DOHH2 (cell line): ENCODE results near the gene CABP1.
"Not testable (repeated sequence)": the region's sequence is repeated elsewhere in the genome, so short reads cannot be mapped to it uniquely, and the experiment has no call there.

Experiments
- H3F3A ChIP-seq: fragments of 200-600 bp; sonication (generic), shearing (Covaris generic); 2 replicates; pipeline ENCODE4 v1.6.0; 2016; ENCODE audit warnings: antibody characterized with exemption, mild to moderate bottlenecking; ENCODE audit not compliant: control insufficient read depth, insufficient read depth
- H3K27ac ChIP-seq: fragments of 200-600 bp; sonication (generic); 2 replicates; pipeline ENCODE4 v1.5.1; 2014; ENCODE audit warnings: low read depth, mild to moderate bottlenecking, low read length, moderate library complexity
- H3K27me3 ChIP-seq: fragments of 200-600 bp; sonication (generic); 2 replicates; pipeline ENCODE4 v1.6.1; 2014; ENCODE audit warnings: mild to moderate bottlenecking, low read length, mixed read lengths; ENCODE audit not compliant: control insufficient read depth
- H3K36me3 ChIP-seq: fragments of 200-600 bp; sonication (generic); 2 replicates; pipeline ENCODE4 v1.6.1; 2014; ENCODE audit warnings: mild to moderate bottlenecking, low read length, moderate library complexity, mixed read lengths; ENCODE audit not compliant: control insufficient read depth
- H3K4me1 ChIP-seq: fragments of 200-600 bp; sonication (generic); 2 replicates; pipeline ENCODE4 v1.6.1; 2014; ENCODE audit warnings: mild to moderate bottlenecking, low read length, mixed read lengths; ENCODE audit not compliant: control insufficient read depth
- H3K4me2 ChIP-seq: fragments of 200-600 bp; sonication (generic); 2 replicates; pipeline ENCODE4 v1.6.0; 2014; ENCODE audit warnings: mild to moderate bottlenecking, low read length, moderate library complexity
- H3K4me3 ChIP-seq: fragments of 200-600 bp; sonication (generic); 2 replicates; pipeline ENCODE4 v1.5.1; 2014; ENCODE audit warnings: mild to moderate bottlenecking, low read length, mixed read lengths
- H3K79me2 ChIP-seq: fragments of 200-600 bp; sonication (generic); 2 replicates; pipeline ENCODE4 v1.6.1; 2014; ENCODE audit warnings: mild to moderate bottlenecking, low read length, mixed read lengths; ENCODE audit not compliant: control insufficient read depth
- H3K9me2 ChIP-seq: fragments of 200-600 bp; sonication (generic); replicated peaks from 2 replicates; pipeline ENCODE4 v1.6.1; 2014; ENCODE audit warnings: mild to moderate bottlenecking, low read length, mixed read lengths; ENCODE audit not compliant: control insufficient read depth
- H3K9me3 ChIP-seq: fragments of 200-600 bp; sonication (generic); 2 replicates; pipeline ENCODE4 v1.6.1; 2014; ENCODE audit warnings: antibody characterized with exemption, low read length, mixed read lengths; ENCODE audit not compliant: control insufficient read depth, insufficient read depth
- H4K20me1 ChIP-seq: fragments of 200-600 bp; sonication (generic); 2 replicates; pipeline ENCODE4 v1.6.0; 2014; ENCODE audit warnings: low read depth, mild to moderate bottlenecking, antibody characterized with exemption, low read length, moderate library complexity; ENCODE audit not compliant: control insufficient read depth, insufficient read depth
- CTCF ChIP-seq: fragments of 200-600 bp; sonication (generic); IDR thresholded peaks from one replicate; pipeline ENCODE4 v1.5.1; 2014; ENCODE audit warnings: antibody characterized with exemption, mild to moderate bottlenecking, low read depth, low read length; ENCODE audit not compliant: poor library complexity, severe bottlenecking
- EZH2phosphoT487 ChIP-seq: fragments of 200-600 bp; sonication (generic); IDR thresholded peaks from 2 replicates; pipeline ENCODE4 v1.6.1; 2017; ENCODE audit warnings: borderline replicate concordance, mild to moderate bottlenecking, antibody characterized with exemption, low read length, moderate library complexity, mixed read lengths

CABP1 gene

GRCh38 chr12:120668091-120668867 lies 27.9 kb downstream of the CABP1 start:
- Histone ChIP-seq H4K20me1 (no peaks in the 10 kb centered on the region), H3K36me3 (no peaks in the 10 kb centered on the region), H3F3A (no peaks in the 10 kb centered on the region), H3K9me3 (no peaks in the 10 kb centered on the region), H3K27ac (no peak overlapping the region), H3K4me3 (no peak overlapping the region), H3K4me2 (no peak overlapping the region), H3K4me1 (peaks cover 19% of the 10 kb centered on the region), H3K27me3 (0 out of 2 replicates have a peak, but pooled peaks cover 5% of the 10 kb centered on the region), H3K79me2 (no peaks in the 10 kb centered on the region), H3K9me2 (no peaks in the 10 kb centered on the region)
- TF ChIP-seq CTCF (no peak), EZH2phosphoT487 (no peak)

- no peaks in the 10 kb centered on the region for H4K20me1 ChIP-seq
- H3K9me2 ChIP-seq, result no peaks in the 10 kb centered on the region
- no peak overlapping the region for H3K27ac ChIP-seq
- H3K4me3 ChIP-seq, result no peak overlapping the region
- H3K4me2 ChIP-seq, result peak overlapping the region; percentile 16; the same call in 1 of the 2 replicates
- no peaks in the 10 kb centered on the region for H3K36me3 ChIP-seq
- H3F3A ChIP-seq, result no peaks in the 10 kb centered on the region
- no peaks in the 10 kb centered on the region for H3K9me3 ChIP-seq
- no peaks in the 10 kb centered on the region for H3K79me2 ChIP-seq
- peaks cover 11% of the 10 kb centered on the region; the same call in 1 of the 2 replicates for H3K27me3 ChIP-seq
- H3K4me1 ChIP-seq, result peaks cover 19% of the 10 kb centered on the region
- TF ChIP-seq CTCF (no peak), EZH2phosphoT487 (no peak)
These were observed 28.7 kb downstream of the CABP1 start for GRCh38 chr12:120668868-120669840.

GRCh38 chr12:120670237-120670636 lies 29.8 kb downstream of the CABP1 start:
- Histone ChIP-seq H3K27me3 (peaks cover 14% of the 10 kb centered on the region; the same call in 1 of the 2 replicates), H3K4me1 (peaks cover 21% of the 10 kb centered on the region)
- not testable (repeated sequence) for H4K20me1 ChIP-seq, H3K4me3 ChIP-seq, H3K36me3 ChIP-seq, H3K27ac ChIP-seq, H3K79me2 ChIP-seq, H3K9me2 ChIP-seq, H3F3A ChIP-seq, H3K4me2 ChIP-seq, H3K9me3 ChIP-seq
